GM12878 (cell line): Measurements from ENCODE around the gene DTNBP1. TPM values are rescaled to one million over a fixed set of nuclear protein-coding genes. Genes with fewer than 3 reads are reported as not detected.
A peak's percentile ranks its signal among the peaks of the same experiment; 100 is the strongest.

Source experiments
- BHLHE40 ChIP-seq, 2 experiments: fragments of 450-650 bp in 1 of 2; IDR thresholded peaks; 2 replicates each; pipeline ENCODE4 v1.6.1; 2011 to 2017; ENCODE audit warnings: low read depth in 2 of 2, borderline replicate concordance in 1 of 2, improper control_type of control experiment in 1 of 2, low read length in 1 of 2, mild to moderate bottlenecking in 1 of 2
- CEBPB ChIP-seq, 2 experiments: fragments of 150-350 bp in 1 of 2; IDR thresholded peaks; 2 replicates each; pipeline ENCODE4 v1.6.1; 2012 to 2014; ENCODE audit warnings: low read depth in 2 of 2, low read length in 2 of 2, borderline replicate concordance in 1 of 2, inconsistent platforms in 1 of 2
- ESRRA ChIP-seq: IDR thresholded peaks from 2 replicates; pipeline ENCODE4 v1.6.1; 2012; ENCODE audit warnings: mild to moderate bottlenecking, low read length, improper control_type of control experiment
- FOS ChIP-seq: IDR thresholded peaks from 3 replicates; pipeline ENCODE4 v1.6.1; 2011; ENCODE audit warnings: borderline replicate concordance; ENCODE audit not compliant: insufficient read length; ENCODE audit errors: extremely low read depth
- FOXM1 ChIP-seq: IDR thresholded peaks from 2 replicates; pipeline ENCODE4 v1.6.1; 2012; ENCODE audit warnings: low read depth, mild to moderate bottlenecking, inconsistent platforms, low read length, moderate library complexity
- KLF5 ChIP-seq: fragments of 450-650 bp; IDR thresholded peaks from 2 replicates; pipeline ENCODE4 v1.6.1; 2014; ENCODE audit warnings: mild to moderate bottlenecking; ENCODE audit not compliant: partially characterized antibody
- MEF2A ChIP-seq: IDR thresholded peaks from 2 replicates; pipeline ENCODE4 v1.6.1; 2011; ENCODE audit warnings: low read depth, mild to moderate bottlenecking, low read length, moderate library complexity; ENCODE audit not compliant: insufficient read depth
- MEF2B ChIP-seq: fragments of 450-650 bp; IDR thresholded peaks from 2 replicates; pipeline ENCODE4 v1.6.1; 2018; ENCODE audit warnings: mild to moderate bottlenecking, moderate library complexity; ENCODE audit not compliant: partially characterized antibody, poor library complexity, severe bottlenecking
- NFYB ChIP-seq: IDR thresholded peaks from 2 replicates; pipeline ENCODE4 v1.6.1; 2011; ENCODE audit warnings: low read depth, mild to moderate bottlenecking, low read length, improper control_type of control experiment, moderate library complexity; ENCODE audit not compliant: insufficient read depth
- POLR2A ChIP-seq: IDR thresholded peaks from 2 replicates; pipeline ENCODE4 v1.6.1; 2011; ENCODE audit warnings: low read depth, mild to moderate bottlenecking, low read length
- RAD51 ChIP-seq: fragments of 450-650 bp; IDR thresholded peaks from 2 replicates; pipeline ENCODE4 v1.6.1; 2016; ENCODE audit warnings: moderate library complexity, mild to moderate bottlenecking, inconsistent platforms
- RFX5 ChIP-seq: IDR thresholded peaks from 2 replicates; pipeline ENCODE4 v1.6.1; 2011; ENCODE audit warnings: low read depth, low read length, improper control_type of control experiment
- RUNX3 ChIP-seq: IDR thresholded peaks from 2 replicates; pipeline ENCODE4 v1.6.1; 2012; ENCODE audit warnings: low read length, inconsistent platforms
- SP1 ChIP-seq: IDR thresholded peaks from one replicate; pipeline ENCODE4 v1.6.1; 2011; ENCODE audit warnings: low read depth, low read length
- SREBF2 ChIP-seq: IDR thresholded peaks from 2 replicates; pipeline ENCODE4 v1.6.1; 2012; ENCODE audit warnings: mild to moderate bottlenecking, low read length
- polyA plus RNA-seq, 11 experiments: library from polyadenylated mRNA; depleted of rRNA in 4 of 11; unstranded in 6 of 11; stranded (reverse) in 5 of 11; fragments of >200 nt; fragmentation: Nextera tagmentation in 4 of 11; fragmentation: Illumina TruSeq in 1 of 11; extraction: Ambion mirVana in 4 of 11; extraction: Trizol in 1 of 11; gene quantifications; 1 replicate in 1 of 11; 2 replicates in 10 of 11; pipeline versions ENCODE4 v1.2.1 to v1.2.3, GENCODE V29; 2011 to 2016; ENCODE audit warnings: inconsistent platforms in 2 of 11, missing spikeins in 2 of 11, low read depth in 1 of 11
- total RNA-seq, 4 experiments: library from RNA; depleted of rRNA in 3 of 4; stranded (reverse); fragments of >200 nt in 3 of 4; fragmentation: Illumina TruSeq in 1 of 4; extraction: Trizol in 1 of 4; gene quantifications; 2 replicates each; pipeline versions ENCODE4 v1.2.1 to v1.2.3, GENCODE V29; 2013 to 2021
- TF ChIP-seq, protein P1 (sequence below): fragments of 450-650 bp; IDR thresholded peaks from 2 replicates; pipeline ENCODE4 v1.6.1; 2018; ENCODE audit warnings: borderline replicate concordance, mild to moderate bottlenecking; ENCODE audit not compliant: partially characterized antibody
- TF ChIP-seq, protein P2 (sequence below): IDR thresholded peaks from 2 replicates; pipeline ENCODE4 v1.6.1; 2011; ENCODE audit warnings: mild to moderate bottlenecking, low read depth, low read length, moderate library complexity; ENCODE audit not compliant: insufficient replicate concordance
- TF ChIP-seq, protein P3 (sequence below): IDR thresholded peaks from 2 replicates; pipeline ENCODE4 v1.6.1; 2011; ENCODE audit warnings: low read depth, mild to moderate bottlenecking, low read length, moderate library complexity, borderline replicate concordance; ENCODE audit errors: extremely low read depth
- TF ChIP-seq, protein P4 (sequence below): fragments of 450-650 bp; IDR thresholded peaks from 2 replicates; pipeline ENCODE4 v1.6.1; 2018; ENCODE audit warnings: mild to moderate bottlenecking, low read depth, moderate library complexity; ENCODE audit not compliant: partially characterized antibody
- TF ChIP-seq, protein P5 (sequence below): IDR thresholded peaks from 2 replicates; pipeline ENCODE4 v1.6.1; 2011; ENCODE audit warnings: borderline replicate concordance, low read depth, mild to moderate bottlenecking, moderate library complexity, mixed read lengths, low read length; ENCODE audit not compliant: insufficient read depth; ENCODE audit errors: extremely low read length

DTNBP1 gene
- total and polyA plus RNA-seq, 10 of the 15 experiments (the other 5 are each of a cell fraction or from before 2014, with no cell fraction given), result 7.1 to 40.3 (median 20.1) TPM

DNA sequence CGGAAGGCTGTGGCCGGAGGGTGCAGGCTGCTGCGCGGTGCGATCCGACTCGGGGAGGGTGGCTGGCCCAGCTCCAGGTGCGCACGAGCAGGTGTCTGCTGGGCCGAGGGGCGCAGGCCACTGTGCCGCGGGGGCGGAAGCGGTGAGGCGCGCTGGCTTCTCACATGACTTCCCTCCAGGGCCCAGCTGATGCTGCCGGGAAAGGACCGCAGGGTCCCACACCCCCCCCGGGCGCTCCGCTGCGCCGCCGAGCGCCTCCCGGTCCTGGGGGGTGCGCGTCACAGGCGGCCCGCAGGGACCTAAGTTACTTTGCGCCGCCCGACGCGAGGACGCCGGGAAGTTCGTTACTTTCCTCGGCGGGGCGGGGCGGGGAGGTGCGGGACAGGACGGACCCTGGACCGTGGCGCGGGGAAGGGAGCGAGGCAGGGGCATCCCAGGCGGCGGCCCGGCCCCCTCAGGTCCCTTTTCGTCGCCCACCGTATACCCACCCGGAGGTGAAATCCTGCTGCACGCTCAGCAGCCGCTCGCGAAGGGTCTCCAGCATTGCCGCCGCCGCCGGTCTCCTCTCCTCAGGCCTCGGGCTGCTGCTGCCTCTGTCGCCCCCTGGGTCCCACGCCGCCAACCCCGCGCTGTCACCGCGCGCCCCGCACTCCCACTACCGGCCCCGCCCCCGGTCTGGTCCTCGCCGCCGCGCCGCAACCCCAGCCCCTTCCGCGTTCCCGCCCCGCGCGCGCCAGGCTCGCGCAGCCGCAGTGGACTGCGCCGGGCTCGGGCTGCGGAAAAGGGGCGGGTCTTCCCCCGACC, at the start of gene DTNBP1 (continued):
- TF ChIP-seq, protein P1, sequence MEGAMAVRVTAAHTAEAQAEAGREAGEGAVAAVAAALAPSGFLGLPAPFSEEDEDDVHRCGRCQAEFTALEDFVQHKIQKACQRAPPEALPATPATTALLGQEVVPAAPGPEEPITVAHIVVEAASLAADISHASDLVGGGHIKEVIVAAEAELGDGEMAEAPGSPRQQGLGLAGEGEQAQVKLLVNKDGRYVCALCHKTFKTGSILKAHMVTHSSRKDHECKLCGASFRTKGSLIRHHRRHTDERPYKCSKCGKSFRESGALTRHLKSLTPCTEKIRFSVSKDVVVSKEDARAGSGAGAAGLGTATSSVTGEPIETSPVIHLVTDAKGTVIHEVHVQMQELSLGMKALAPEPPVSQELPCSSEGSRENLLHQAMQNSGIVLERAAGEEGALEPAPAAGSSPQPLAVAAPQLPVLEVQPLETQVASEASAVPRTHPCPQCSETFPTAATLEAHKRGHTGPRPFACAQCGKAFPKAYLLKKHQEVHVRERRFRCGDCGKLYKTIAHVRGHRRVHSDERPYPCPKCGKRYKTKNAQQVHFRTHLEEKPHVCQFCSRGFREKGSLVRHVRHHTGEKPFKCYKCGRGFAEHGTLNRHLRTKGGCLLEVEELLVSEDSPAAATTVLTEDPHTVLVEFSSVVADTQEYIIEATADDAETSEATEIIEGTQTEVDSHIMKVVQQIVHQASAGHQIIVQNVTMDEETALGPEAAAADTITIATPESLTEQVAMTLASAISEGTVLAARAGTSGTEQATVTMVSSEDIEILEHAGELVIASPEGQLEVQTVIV, result no peak
- TF ChIP-seq SP1 (peak; percentile 12), BHLHE40 (IDR thresholded peaks at IDR 0.05; ENCODE audit: borderline replicate concordance in 1 of 2, low read depth in 2 of 2, low read length in 1 of 2) (peak; percentile 96 to 99), SREBF2 (no peak), RUNX3 (peak; percentile 71), RFX5 (no peak), MEF2B (peak; percentile 43), KLF5 (no peak), CEBPB (IDR thresholded peaks at IDR 0.05; ENCODE audit: borderline replicate concordance in 1 of 2, low read depth in 2 of 2, low read length in 2 of 2) (no peak), MEF2A (no peak), RAD51 (peak; percentile 43; the same call in 1 of the 2 replicates), NFYB (no peak), FOS (no peak), ESRRA (no peak), FOXM1 (no peak), POLR2A (peak; percentile 64)
- TF ChIP-seq, protein P2, sequence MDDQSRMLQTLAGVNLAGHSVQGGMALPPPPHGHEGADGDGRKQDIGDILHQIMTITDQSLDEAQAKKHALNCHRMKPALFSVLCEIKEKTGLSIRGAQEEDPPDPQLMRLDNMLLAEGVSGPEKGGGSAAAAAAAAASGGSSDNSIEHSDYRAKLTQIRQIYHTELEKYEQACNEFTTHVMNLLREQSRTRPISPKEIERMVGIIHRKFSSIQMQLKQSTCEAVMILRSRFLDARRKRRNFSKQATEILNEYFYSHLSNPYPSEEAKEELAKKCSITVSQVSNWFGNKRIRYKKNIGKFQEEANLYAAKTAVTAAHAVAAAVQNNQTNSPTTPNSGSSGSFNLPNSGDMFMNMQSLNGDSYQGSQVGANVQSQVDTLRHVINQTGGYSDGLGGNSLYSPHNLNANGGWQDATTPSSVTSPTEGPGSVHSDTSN, result no peak
- TF ChIP-seq, protein P3, sequence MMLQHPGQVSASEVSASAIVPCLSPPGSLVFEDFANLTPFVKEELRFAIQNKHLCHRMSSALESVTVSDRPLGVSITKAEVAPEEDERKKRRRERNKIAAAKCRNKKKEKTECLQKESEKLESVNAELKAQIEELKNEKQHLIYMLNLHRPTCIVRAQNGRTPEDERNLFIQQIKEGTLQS, result 0 out of 2 replicates have a peak, but pooled peaks have one; percentile 1
- TF ChIP-seq, protein P4, sequence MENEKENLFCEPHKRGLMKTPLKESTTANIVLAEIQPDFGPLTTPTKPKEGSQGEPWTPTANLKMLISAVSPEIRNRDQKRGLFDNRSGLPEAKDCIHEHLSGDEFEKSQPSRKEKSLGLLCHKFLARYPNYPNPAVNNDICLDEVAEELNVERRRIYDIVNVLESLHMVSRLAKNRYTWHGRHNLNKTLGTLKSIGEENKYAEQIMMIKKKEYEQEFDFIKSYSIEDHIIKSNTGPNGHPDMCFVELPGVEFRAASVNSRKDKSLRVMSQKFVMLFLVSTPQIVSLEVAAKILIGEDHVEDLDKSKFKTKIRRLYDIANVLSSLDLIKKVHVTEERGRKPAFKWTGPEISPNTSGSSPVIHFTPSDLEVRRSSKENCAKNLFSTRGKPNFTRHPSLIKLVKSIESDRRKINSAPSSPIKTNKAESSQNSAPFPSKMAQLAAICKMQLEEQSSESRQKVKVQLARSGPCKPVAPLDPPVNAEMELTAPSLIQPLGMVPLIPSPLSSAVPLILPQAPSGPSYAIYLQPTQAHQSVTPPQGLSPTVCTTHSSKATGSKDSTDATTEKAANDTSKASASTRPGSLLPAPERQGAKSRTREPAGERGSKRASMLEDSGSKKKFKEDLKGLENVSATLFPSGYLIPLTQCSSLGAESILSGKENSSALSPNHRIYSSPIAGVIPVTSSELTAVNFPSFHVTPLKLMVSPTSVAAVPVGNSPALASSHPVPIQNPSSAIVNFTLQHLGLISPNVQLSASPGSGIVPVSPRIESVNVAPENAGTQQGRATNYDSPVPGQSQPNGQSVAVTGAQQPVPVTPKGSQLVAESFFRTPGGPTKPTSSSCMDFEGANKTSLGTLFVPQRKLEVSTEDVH, result no peak
- TF ChIP-seq, protein P5, sequence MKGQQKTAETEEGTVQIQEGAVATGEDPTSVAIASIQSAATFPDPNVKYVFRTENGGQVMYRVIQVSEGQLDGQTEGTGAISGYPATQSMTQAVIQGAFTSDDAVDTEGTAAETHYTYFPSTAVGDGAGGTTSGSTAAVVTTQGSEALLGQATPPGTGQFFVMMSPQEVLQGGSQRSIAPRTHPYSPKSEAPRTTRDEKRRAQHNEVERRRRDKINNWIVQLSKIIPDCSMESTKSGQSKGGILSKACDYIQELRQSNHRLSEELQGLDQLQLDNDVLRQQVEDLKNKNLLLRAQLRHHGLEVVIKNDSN, result peak; percentile 67
